NCI-H1092 (cell line): ENCODE results near the gene CD19.

Experiments used
- DNase-seq: peaks from one replicate; lab custom pipeline; 2025; lab: John Stamatoyannopoulos, UW

The CD19 gene

GRCh38 chr16:28982418-28982817, 50.6 kb downstream of the CD19 start:
- DNase-seq = no peak

GRCh38 chr16:28982949-28983348, 51.2 kb downstream of the CD19 start:
- no peak for DNase-seq

DNA sequence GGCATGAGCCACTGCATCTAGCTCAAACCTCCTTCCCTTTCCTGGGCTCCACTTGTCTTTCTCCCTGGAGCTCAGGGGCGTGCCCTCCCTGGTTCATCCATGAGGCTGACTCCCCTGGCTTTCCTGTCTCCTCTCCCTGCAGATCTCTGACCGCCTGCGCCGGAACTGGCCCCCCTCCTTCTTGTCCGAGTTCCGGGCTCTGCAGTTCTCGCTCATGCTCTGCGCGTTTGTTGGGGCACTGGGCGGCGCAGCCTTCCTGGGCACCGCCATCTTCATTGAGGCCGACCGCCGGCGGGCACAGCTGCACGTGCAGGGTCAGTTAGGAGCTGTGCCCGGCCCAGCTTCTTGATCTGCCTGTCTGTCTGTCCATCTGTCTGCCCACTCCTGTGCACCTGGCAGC, 51.9 kb downstream of the CD19 start:
- DNase-seq = no peak

DNA sequence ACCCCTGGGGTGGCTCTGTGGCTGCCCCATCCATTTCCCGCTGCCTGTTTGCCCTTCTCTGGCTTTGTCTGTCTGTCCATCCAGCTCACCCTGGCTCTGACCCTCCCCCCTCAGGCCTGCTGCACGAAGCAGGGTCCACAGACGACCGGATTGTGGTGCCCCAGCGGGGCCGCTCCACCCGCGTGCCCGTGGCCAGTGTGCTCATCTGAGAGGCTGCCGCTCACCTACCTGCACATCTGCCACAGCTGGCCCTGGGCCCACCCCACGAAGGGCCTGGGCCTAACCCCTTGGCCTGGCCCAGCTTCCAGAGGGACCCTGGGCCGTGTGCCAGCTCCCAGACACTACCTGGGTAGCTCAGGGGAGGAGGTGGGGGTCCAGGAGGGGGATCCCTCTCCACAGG, 52.3 kb downstream of the CD19 start:
- no peak for DNase-seq

GRCh38 chr16:28984619-28985135, 52.9 kb downstream of the CD19 start, which contains the start of gene LAT:
Gene LAT, plus strand, starts transcription at chr16:28985052. Its CDS starts 366 bp downstream, at chr16:28985418.
- no peak for DNase-seq

DNA sequence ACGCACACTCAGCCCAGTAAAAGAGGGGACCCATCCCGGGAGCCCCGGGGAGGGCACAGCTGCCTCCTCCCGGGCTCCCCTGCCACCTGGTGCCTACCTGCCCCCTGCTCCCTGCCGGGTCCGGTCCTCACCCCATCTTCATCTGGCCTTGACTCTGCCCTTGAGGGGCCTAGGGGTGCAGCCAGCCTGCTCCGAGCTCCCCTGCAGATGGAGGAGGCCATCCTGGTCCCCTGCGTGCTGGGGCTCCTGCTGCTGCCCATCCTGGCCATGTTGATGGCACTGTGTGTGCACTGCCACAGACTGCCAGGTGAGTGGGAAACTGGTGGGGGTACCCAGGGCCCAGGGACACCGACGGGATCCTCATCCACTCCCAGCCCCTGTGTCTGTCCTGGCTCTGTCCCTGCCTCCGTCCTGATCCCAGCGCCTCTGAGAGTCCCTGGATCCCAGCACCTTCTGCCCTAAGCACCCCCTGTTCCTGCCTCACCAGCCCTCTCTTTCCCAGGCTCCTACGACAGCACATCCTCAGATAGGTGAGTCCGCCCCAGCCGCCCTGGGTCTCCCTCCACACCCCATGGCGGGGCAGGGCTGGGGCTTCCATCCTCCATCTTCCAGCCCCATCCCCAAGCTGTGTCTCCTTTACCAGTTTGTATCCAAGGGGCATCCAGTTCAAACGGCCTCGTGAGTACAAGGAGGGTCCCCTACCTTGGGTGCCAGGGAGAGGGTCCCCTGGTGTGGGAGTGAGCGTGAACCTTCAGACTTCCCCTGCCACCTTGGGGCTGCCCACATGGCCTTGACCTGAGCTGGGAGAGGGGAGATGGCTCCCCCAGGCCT, 53.7 kb downstream of the CD19 start:
- no peak for DNase-seq

- no peak for DNase-seq
These were observed 54.3 kb downstream of the CD19 start for GRCh38 chr16:28986046-28986445.

GRCh38 chr16:28986492-28986891, 54.7 kb downstream of the CD19 start:
- no peak for DNase-seq

DNA sequence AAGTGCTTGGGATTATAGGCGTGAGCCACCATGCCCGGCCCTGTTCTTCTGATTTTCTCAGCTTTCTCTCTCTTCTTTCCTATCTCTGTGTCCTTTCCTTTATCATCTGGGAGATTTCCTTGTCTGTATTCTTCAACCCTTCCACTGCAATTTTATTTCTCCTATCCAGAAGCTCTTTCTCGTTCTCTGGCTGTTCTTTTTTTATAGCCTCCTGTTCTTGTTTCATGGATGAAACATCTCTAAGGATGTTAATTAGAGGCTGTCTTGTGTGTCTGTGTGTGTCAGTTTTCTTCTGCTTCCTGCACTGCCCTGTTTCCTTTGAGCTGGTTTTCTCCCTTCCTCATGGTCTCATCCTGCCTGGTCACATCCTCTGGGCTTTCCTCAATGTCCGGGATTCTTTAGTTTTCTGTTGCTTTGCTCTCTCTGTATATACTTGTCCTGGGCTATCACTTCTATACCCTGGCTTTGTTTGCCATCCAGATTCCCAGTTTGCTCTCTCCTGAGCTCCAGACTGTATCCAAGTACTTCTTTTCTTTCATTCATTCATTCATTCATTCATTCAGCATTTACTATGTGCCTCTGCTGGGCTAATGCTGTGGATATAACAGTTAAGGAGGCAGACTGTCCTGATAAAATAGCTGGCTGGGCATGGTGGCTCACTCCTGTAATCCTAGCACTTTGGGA, 55.5 kb downstream of the CD19 start:
- no peak for DNase-seq
